H1 (cell line): ENCODE data around the gene INAFM2. TPM values are rescaled to one million over a fixed set of nuclear protein-coding genes. Genes with fewer than 3 reads are reported as not detected.

Experiments
- CTCF ChIA-PET: fragments of 300-600 bp; sonication (Branson Sonifier 250); formaldehyde crosslinking; loops from one replicate; lab custom pipeline; 2021; ENCODE audit not compliant: partially characterized antibody; lab: Charles Lee
- POLR2A ChIA-PET: fragments of 300-600 bp; sonication (Branson Sonifier 250); formaldehyde crosslinking; loops from one replicate; lab custom pipeline; 2021; ENCODE audit warnings: inconsistent platforms; ENCODE audit not compliant: partially characterized antibody; lab: Charles Lee
- DNase-seq, 2 experiments: peaks; one replicate each; pipeline versions ENCODE4 v3.0.0 to v3.0.0-alpha.2; 2010 to 2022; ENCODE audit warnings: low spot score in 2 of 2, low read depth in 1 of 2, mixed read lengths in 1 of 2
- FAIRE-seq: peaks from 2 replicates; lab custom pipeline; 2011; peaks lifted over from hg19 to GRCh38; lab: Jason Lieb, UNC
- H2AFZ ChIP-seq: 2 replicates; pipeline ENCODE4 v1.8.1; 2012; ENCODE audit warnings: low read length, inconsistent platforms
- H2AK5ac ChIP-seq: 2 replicates; pipeline ENCODE4 v1.6.1; 2013; ENCODE audit warnings: low read depth, low read length
- H2BK120ac ChIP-seq: replicated peaks from 2 replicates; pipeline ENCODE3; 2013; ENCODE audit warnings: low read depth, low read length, inconsistent platforms
- H2BK12ac ChIP-seq: 2 replicates; pipeline ENCODE4 v1.6.1; 2013; ENCODE audit warnings: low read depth, low read length
- H2BK15ac ChIP-seq: 2 replicates; pipeline ENCODE4 v1.6.1; 2013; ENCODE audit warnings: low read length
- H2BK20ac ChIP-seq: 2 replicates; pipeline ENCODE4 v1.6.1; 2013; ENCODE audit warnings: low read length
- H2BK5ac ChIP-seq: 2 replicates; pipeline ENCODE4 v1.6.1; 2013; ENCODE audit warnings: low read depth, low read length
- H3K14ac ChIP-seq: 2 replicates; pipeline ENCODE4 v1.6.1; 2013; ENCODE audit warnings: inconsistent platforms; ENCODE audit not compliant: insufficient read length
- H3K18ac ChIP-seq: 2 replicates; pipeline ENCODE4 v1.6.1; 2013; ENCODE audit warnings: low read length; ENCODE audit errors: extremely low read depth
- H3K23ac ChIP-seq: 2 replicates; pipeline ENCODE4 v1.6.1; 2013; ENCODE audit warnings: inconsistent platforms; ENCODE audit not compliant: insufficient read length
- H3K23me2 ChIP-seq: 2 replicates; pipeline ENCODE4 v1.6.1; 2013; ENCODE audit warnings: low read depth, low read length
- H3K27ac ChIP-seq: 2 replicates; pipeline ENCODE4 v1.6.1; 2011; ENCODE audit warnings: low read depth, low read length, inconsistent platforms
- H3K27me3 ChIP-seq, 4 experiments: replicated peaks in 1 of 4; 1 replicate in 1 of 4; 2 replicates in 3 of 4; pipeline versions ENCODE4 v1.6.1 to v1.8.1; 2011 to 2013; ENCODE audit warnings: low read length in 3 of 4, mild to moderate bottlenecking in 3 of 4, inconsistent platforms in 2 of 4, mixed read lengths in 2 of 4, moderate library complexity in 1 of 4; ENCODE audit not compliant: control insufficient read depth in 3 of 4, insufficient read depth in 3 of 4; ENCODE audit errors: extremely low read depth in 1 of 4
- H3K36me3 ChIP-seq, 4 experiments: 2 replicates each; pipeline versions ENCODE4 v1.6.1 to v1.8.1; 2011 to 2013; ENCODE audit warnings: mild to moderate bottlenecking in 4 of 4, low read length in 3 of 4, moderate library complexity in 2 of 4, control low read depth in 1 of 4, inconsistent platforms in 1 of 4; ENCODE audit not compliant: insufficient read depth in 4 of 4, control insufficient read depth in 2 of 4
- H3K4ac ChIP-seq: replicated peaks from 2 replicates; pipeline ENCODE3; 2013; ENCODE audit warnings: low read length, low read depth, mixed read lengths, inconsistent platforms; ENCODE audit not compliant: insufficient read length
- H3K4me1 ChIP-seq, 4 experiments: replicated peaks in 1 of 4; 1 replicate in 1 of 4; 2 replicates in 3 of 4; pipeline versions ENCODE4 v1.6.1 to v1.8.1; 2011 to 2013; ENCODE audit warnings: low read length in 3 of 4, inconsistent platforms in 2 of 4, mixed read lengths in 1 of 4; ENCODE audit not compliant: insufficient read depth in 4 of 4, control insufficient read depth in 3 of 4
- H3K4me2 ChIP-seq, 2 experiments: 2 replicates each; pipeline versions ENCODE4 v1.6.1 to v1.8.1; 2011 to 2013; ENCODE audit warnings: low read depth in 2 of 2, low read length in 2 of 2, control low read depth in 1 of 2, inconsistent platforms in 1 of 2, mild to moderate bottlenecking in 1 of 2; ENCODE audit not compliant: insufficient read depth in 1 of 2
- H3K4me3 ChIP-seq, 4 experiments: fragments of 200-600, 300-600 bp in 1 of 4; sonication (generic), shearing (Covaris generic), sonication (Bioruptor Twin) in 1 of 4; 2 replicates each; pipeline versions ENCODE4 v1.5.1 to v1.8.1; 2011 to 2016; ENCODE audit warnings: low read length in 4 of 4, low read depth in 3 of 4, control low read depth in 2 of 4, inconsistent platforms in 2 of 4, mild to moderate bottlenecking in 2 of 4, mixed read lengths in 1 of 4, moderate library complexity in 1 of 4; ENCODE audit not compliant: insufficient read depth in 2 of 4; ENCODE audit errors: extremely low read depth in 1 of 4
- H3K56ac ChIP-seq: replicated peaks from 2 replicates; pipeline ENCODE3; 2013; ENCODE audit warnings: low read depth, mild to moderate bottlenecking, mixed read lengths, low read length, inconsistent platforms; ENCODE audit not compliant: insufficient read length
- H3K79me1 ChIP-seq: 2 replicates; pipeline ENCODE4 v1.6.1; 2013; ENCODE audit warnings: low read depth, low read length, control low read depth
- H3K79me2 ChIP-seq, 2 experiments: 2 replicates each; pipeline versions ENCODE4 v1.6.1 to v1.8.1; 2012 to 2013; ENCODE audit warnings: low read length in 2 of 2, mild to moderate bottlenecking in 2 of 2, inconsistent platforms in 1 of 2; ENCODE audit not compliant: insufficient read depth in 2 of 2, control insufficient read depth in 1 of 2
- H3K9ac ChIP-seq, 4 experiments: replicated peaks in 1 of 4; 1 replicate in 1 of 4; 2 replicates in 3 of 4; pipeline versions ENCODE4 v1.6.1 to v1.8.1; 2011 to 2013; ENCODE audit warnings: low read depth in 3 of 4, low read length in 3 of 4, control low read depth in 2 of 4, mild to moderate bottlenecking in 2 of 4, moderate library complexity in 2 of 4, inconsistent platforms in 1 of 4; ENCODE audit errors: extremely low read depth in 1 of 4
- H3K9me3 ChIP-seq, 2 experiments: 2 replicates each; pipeline versions ENCODE4 v1.6.1 to v1.8.1; 2012 to 2013; ENCODE audit warnings: mild to moderate bottlenecking in 2 of 2, moderate library complexity in 2 of 2, control low read depth in 1 of 2, inconsistent platforms in 1 of 2, low read depth in 1 of 2, low read length in 1 of 2, mixed read lengths in 1 of 2; ENCODE audit not compliant: insufficient read depth in 2 of 2
- H4K20me1 ChIP-seq, 2 experiments: replicated peaks in 1 of 2; 2 replicates each; pipeline versions ENCODE3 to v1.8.1; 2011 to 2013; ENCODE audit warnings: inconsistent platforms in 2 of 2, low read length in 2 of 2, mild to moderate bottlenecking in 1 of 2; ENCODE audit not compliant: insufficient read depth in 2 of 2, control insufficient read depth in 1 of 2
- H4K5ac ChIP-seq: 2 replicates; pipeline ENCODE4 v1.6.1; 2013; ENCODE audit warnings: low read length, low read depth, mixed read lengths, inconsistent platforms; ENCODE audit not compliant: insufficient read length
- H4K8ac ChIP-seq: 2 replicates; pipeline ENCODE4 v1.8.0; 2013; ENCODE audit warnings: mild to moderate bottlenecking, moderate library complexity, low read length, inconsistent platforms; ENCODE audit not compliant: insufficient read depth; ENCODE audit errors: extremely low read depth
- H4K91ac ChIP-seq: replicated peaks from 2 replicates; pipeline ENCODE3; 2013; ENCODE audit warnings: low read length, mixed read lengths, inconsistent platforms; ENCODE audit not compliant: insufficient read length
- BRCA1 ChIP-seq: IDR thresholded peaks from 2 replicates; pipeline ENCODE4 v1.6.1; 2012; ENCODE audit warnings: low read depth, low read length, improper control_type of control experiment
- CBX8 ChIP-seq: fragments of 300-800, 300-1000 bp; sonication (generic); IDR thresholded peaks from 2 replicates; pipeline ENCODE4 v1.7.1; 2016; ENCODE audit warnings: low read depth, low read length, borderline replicate concordance
- CEBPB ChIP-seq: IDR thresholded peaks from 2 replicates; pipeline ENCODE4 v1.6.1; 2012; ENCODE audit warnings: low read depth, low read length
- CTBP2 ChIP-seq: IDR thresholded peaks from 2 replicates; pipeline ENCODE4 v1.7.0; 2011; ENCODE audit warnings: borderline replicate concordance, mild to moderate bottlenecking, moderate library complexity, mixed read lengths, low read length; ENCODE audit not compliant: insufficient read depth, insufficient read length
- EZH2 ChIP-seq: fragments of 200-600 bp; sonication (generic); IDR thresholded peaks from 2 replicates; pipeline ENCODE4 v1.7.1; 2012; ENCODE audit warnings: low read depth, mild to moderate bottlenecking, moderate library complexity, low read length, inconsistent platforms; ENCODE audit not compliant: severe bottlenecking
- KDM4A ChIP-seq: IDR thresholded peaks from one replicate; pipeline ENCODE4 v1.7.1; 2012; ENCODE audit warnings: low read depth, mild to moderate bottlenecking, moderate library complexity, low read length, inconsistent platforms; ENCODE audit not compliant: severe bottlenecking
- NANOG ChIP-seq: IDR thresholded peaks from 2 replicates; pipeline ENCODE4 v1.6.1; 2011; ENCODE audit warnings: low read length, low read depth, mild to moderate bottlenecking, inconsistent platforms; ENCODE audit not compliant: insufficient read depth, poor library complexity, severe bottlenecking
- RFX5 ChIP-seq: IDR thresholded peaks from 2 replicates; pipeline ENCODE4 v1.6.1; 2011; ENCODE audit warnings: low read depth, low read length, improper control_type of control experiment, borderline replicate concordance
- SIRT6 ChIP-seq: IDR thresholded peaks from one replicate; pipeline ENCODE4 v1.7.1; 2012; ENCODE audit warnings: low read length, inconsistent platforms
- SP2 ChIP-seq: IDR thresholded peaks from 2 replicates; pipeline ENCODE4 v1.6.1; 2012; ENCODE audit warnings: mild to moderate bottlenecking, low read length, inconsistent platforms
- TAF1 ChIP-seq: IDR thresholded peaks from 2 replicates; pipeline ENCODE4 v1.6.1; 2011; ENCODE audit warnings: mild to moderate bottlenecking, low read depth, low read length
- TAF7 ChIP-seq: optimal IDR thresholded peaks from 2 replicates; pipeline ENCODE3; 2011; ENCODE audit warnings: low read depth, mild to moderate bottlenecking, inconsistent platforms, low read length, moderate library complexity, borderline replicate concordance
- WGBS, 2 experiments: shearing (Covaris generic) in 1 of 2; methylation state at CpG; one replicate each; pipeline versions ENCODE4 v1.1.6 to v1.1.7; 2013 to 2015; ENCODE audit warnings: low lambda C conversion rate in 2 of 2, mixed read lengths in 2 of 2, inconsistent platforms in 1 of 2, low coverage in 1 of 2, missing lambda C conversion rate in 1 of 2; ENCODE audit not compliant: insufficient replicate concordance in 2 of 2, insufficient coverage in 1 of 2, insufficient read length in 1 of 2; ENCODE audit errors: extremely low coverage in 1 of 2, missing lambda C conversion rate in 1 of 2; 5-methylcytosine and 5-hydroxymethylcytosine counted together
- polyA plus RNA-seq, 7 experiments: library from polyadenylated mRNA; depleted of rRNA in 3 of 7; stranded (reverse) in 5 of 7; unstranded in 2 of 7; fragments of >200 nt in 5 of 7; fragments of 200-250 nt in 2 of 7; gene quantifications; 1 replicate in 5 of 7; 2 replicates in 1 of 7; 4 replicates in 1 of 7; pipeline versions ENCODE4 v1.2.1 to v1.2.3, GENCODE V29; 2011 to 2013; ENCODE audit warnings: missing spikeins in 2 of 7, mixed read lengths in 2 of 7
- total RNA-seq: library from RNA; stranded (reverse); fragmentation: NEBNext Ultra II Directional; extraction: Animal tissue kit (Norgen Biotek cat#: 25700); gene quantifications from 2 replicates; pipeline ENCODE4 v1.2.1, GENCODE V29; 2021

The INAFM2 gene
- total and polyA plus RNA-seq, 2 of the 8 experiments (the other 6 are each of a cell fraction or from before 2014, with no cell fraction given): 15.3 to 35.1 TPM

DNA sequence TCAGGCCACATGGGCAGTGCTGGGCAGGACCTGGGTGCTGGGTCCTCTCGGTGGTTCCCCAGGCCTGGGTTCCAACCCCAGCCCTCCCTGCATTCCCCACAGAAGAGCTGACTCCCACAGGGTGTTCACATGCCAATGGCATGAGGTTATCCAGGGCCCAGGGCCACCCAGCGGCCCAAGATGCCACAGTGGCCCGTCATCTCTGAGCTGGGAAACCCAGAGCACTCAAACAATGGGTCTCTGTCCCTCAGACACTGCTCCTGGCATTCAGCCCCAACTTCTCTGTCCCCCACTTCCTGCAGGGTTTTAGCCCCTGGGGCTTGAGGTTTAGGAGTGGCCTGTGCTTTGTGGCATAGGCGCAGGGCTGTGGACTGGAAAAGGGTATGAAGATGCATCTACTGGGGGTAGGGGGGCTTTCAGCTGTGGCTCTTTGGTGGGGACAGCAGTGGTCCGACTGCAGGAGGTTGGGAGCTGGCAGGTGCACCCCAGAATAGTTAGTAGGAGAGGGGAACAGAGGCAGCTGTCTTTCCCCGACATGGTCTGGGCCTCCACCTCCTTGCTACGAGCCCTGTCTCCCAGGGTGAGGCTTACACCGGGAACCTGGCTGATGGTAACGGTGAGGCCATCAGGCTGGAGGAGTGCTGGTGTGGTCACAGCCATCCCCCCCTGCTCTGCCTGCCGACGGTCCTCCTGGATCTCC is 15.6 kb downstream of the INAFM2 start:
- Histone ChIP-seq H3K56ac (no peak overlapping the region), H3K27ac (no peak overlapping the region), H2AFZ (no peak overlapping the region), H3K79me1 (no peaks in the 10 kb centered on the region), H3K9ac (no peak overlapping the region), H2BK20ac (peak overlapping the region; percentile 15), H4K20me1 (no peaks in the 10 kb centered on the region), H3K23me2 (no peaks in the 10 kb centered on the region), H3K9me3 (no peaks in the 10 kb centered on the region), H3K14ac (no peak overlapping the region), H3K4me3 (no peak overlapping the region), H3K36me3 (no peaks in the 10 kb centered on the region), H2BK120ac (no peak overlapping the region), H3K4me2 (no peak overlapping the region), H3K18ac (no peak overlapping the region), H4K91ac (no peak overlapping the region), H3K23ac (no peak overlapping the region), H4K5ac (no peak overlapping the region), H4K8ac (peak overlapping the region; percentile 20; the same call in 1 of the 2 replicates), H3K79me2 (no peaks in the 10 kb centered on the region), H2BK15ac (peak overlapping the region; percentile 88; the same call in 1 of the 2 replicates), H3K4me1 (peaks cover 0 to 40% (median 25%) of the 10 kb centered on the region in 4 experiments; a peak in 6 of 7 replicates), H2AK5ac (peak overlapping the region; percentile 28; the same call in 1 of the 2 replicates), H3K4ac (no peak overlapping the region), H2BK5ac (0 out of 2 replicates have a peak overlapping the region, but pooled peaks have one; percentile 52), H3K27me3 (peaks cover 0 to 4% (median under 1%) of the 10 kb centered on the region in 4 experiments; a peak in 1 of 7 replicates), H2BK12ac (peak overlapping the region; percentile 92; the same call in 1 of the 2 replicates)
- no peak for DNase-seq
- FAIRE-seq: no peak
- ChIA-PET POLR2A (interaction anchor here (0.5 to 8.1 kb wide), 6 partner anchors 12 to 83 kb away, joined by 3 to 66 read pairs (median 6); partner anchors contain the start of gene INAFM2), CTCF (interaction anchor here (0.6 to 27.4 kb wide), 24 partner anchors 12 to 302 kb away, joined by 3 to 584 read pairs (median 8); partner anchors contain the start of genes ANKRD63, DISP2, INAFM2 and IVD)
- WGBS, 2 experiments: 92% methylated on average over 11 of the region's 11 CpGs; no CpG with 5 or more reads in 1 of the 2 experiments
- no peak for TF ChIP-seq BRCA1
- no peak for TF ChIP-seq TAF1
- no peak for TF ChIP-seq EZH2
- no peak for TF ChIP-seq NANOG
- no peak for TF ChIP-seq CEBPB
- no peak for TF ChIP-seq TAF7
- TF ChIP-seq CBX8: no peak
- no peak for TF ChIP-seq CTBP2
- TF ChIP-seq KDM4A: no peak
- TF ChIP-seq RFX5: no peak
- TF ChIP-seq SIRT6: no peak
- no peak for TF ChIP-seq SP2
